ENCODE results near the gene CHD9.

CHD9 gene

DNA sequence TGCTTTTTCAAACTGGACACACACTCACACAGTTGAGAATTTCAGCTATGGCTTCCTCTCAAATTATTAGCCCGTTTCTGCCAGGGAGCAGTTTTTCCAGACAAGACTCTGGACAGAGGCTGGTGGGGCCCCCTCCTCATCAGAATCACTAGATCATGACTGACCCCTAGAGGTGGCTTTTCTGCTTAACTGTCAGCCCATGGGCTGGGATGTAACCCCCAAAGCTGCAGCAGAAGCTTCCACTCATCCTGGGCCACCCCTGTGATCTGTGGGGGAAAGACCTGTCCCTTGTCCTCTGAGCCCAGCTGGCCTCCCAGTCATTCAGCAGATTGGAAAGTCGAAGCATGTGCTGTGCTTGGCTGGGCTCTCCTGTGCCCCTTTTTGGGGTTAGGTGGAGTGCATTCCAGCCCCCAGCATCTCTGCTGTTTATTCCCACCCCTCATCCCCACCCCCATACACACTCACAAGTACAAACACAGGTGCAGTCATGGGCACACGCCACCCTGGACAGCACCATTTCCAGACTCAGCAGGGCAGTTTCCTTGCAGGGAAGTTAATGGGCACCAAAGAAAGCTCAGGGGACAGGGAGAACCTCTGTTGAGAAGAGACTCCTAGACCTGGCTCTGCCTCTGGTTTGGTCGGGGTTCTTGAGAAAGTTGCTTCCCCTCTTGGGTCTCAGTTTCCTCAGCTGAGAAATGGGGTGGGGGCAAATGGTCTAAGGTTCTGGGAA, 301.9 kb downstream of the CHD9 start:
- no peak for DNase-seq (ENCODE audit: low read depth in 2 of 2)

DNA sequence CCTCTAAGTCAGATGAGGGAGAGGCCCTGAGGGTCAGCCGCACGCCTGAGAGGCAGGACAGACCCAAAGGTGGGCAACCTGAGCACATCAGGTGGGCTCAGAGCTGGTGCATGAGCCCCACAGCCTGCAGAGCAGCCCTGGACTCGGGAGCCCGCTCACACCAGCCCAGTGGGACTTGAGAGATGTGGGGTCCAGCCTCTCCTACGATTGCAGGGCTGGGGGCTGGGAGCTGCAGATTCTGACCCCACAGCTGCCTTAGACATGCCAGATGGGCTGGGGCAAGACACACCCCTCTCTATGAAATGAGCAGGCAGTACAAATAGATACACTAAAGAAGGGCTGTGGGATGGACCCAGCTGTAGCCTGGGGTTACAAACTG, 302.4 kb downstream of the CHD9 start:
- DNase-seq (ENCODE audit: low read depth in 2 of 2), result no peak

DNA sequence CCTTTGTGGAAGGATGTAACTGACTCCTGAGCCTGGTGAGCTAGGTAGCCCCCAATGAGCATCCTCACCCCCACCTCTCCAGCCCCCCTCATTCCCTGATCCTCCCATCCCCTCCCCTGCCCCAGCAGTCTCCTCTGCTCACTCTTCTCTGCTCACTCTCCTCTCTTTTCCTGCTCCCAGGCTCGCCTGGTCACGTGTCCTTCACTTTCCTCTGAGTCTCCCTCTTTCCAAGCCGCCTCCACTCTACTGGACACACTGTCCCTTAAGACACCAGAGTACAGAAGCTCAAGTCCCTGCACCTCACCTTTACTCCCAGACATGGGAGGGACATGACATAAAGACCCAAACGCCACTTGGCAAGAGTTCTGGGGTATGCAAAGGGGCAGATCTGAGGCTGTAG, 303.2 kb downstream of the CHD9 start:
- DNase-seq (ENCODE audit: low read depth in 2 of 2), result no peak

DNA sequence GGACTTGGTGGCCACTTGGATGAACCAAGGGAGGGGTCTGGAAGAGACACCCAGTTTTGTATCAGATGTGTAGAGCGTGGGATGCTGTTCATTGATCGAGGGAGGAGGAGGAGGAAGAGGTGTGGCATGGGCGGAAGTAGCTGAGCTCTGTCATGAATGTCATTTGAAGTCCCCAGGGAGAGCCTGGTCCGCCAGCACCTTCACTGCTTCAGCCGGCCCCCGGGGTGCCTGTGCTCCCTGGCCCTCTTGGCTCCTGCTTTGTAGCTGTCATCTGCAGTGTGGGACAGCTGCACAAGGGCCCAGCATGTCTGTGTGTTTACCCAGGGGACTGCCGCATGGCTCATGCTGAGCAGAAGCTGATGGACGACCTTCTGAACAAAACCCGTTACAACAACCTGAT, 304.1 kb downstream of the CHD9 start:
- DNase-seq (ENCODE audit: low read depth in 2 of 2), result no peak

DNA sequence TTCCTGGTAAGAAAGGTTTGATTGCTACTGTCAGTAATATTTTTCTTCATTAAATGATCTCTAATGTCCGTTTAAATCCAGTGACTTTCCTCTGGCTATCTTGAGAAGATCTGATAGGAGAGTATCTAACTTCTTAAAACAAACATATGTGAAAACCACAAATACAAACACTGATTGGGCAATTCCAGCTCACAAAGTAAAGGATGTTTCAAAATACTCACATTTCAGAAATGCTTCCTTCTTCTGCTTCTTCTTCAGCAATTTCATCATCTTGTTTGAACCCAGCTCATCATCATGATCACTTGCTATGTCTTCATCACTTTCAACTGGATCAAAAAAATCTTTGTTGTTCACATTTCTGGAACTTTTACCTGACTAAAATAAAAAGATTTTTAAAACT, 315.1 kb downstream of the CHD9 start:
- DNase-seq (ENCODE audit: low read depth in 2 of 2), result no peak

DNA sequence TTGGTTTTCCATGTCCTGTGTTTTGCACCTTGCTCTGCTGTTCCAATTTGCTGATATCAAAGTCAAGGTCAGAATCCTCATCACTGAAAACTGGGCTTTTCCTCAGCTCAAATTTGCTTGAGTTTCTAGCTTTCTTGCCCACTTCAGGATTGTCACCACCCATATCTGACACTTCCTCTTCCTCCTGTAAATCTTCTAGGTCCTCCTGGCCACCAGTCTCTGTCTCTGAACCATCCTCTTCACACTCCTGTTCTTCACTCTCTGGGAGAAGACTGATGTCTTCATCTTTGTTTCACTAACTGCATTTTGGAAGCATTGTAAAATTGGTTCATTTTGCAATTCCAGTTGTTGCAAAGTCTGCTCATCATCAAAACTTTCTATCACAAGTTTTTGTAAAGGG, 316.0 kb downstream of the CHD9 start:
- no peak for DNase-seq (ENCODE audit: low read depth in 2 of 2)

DNA sequence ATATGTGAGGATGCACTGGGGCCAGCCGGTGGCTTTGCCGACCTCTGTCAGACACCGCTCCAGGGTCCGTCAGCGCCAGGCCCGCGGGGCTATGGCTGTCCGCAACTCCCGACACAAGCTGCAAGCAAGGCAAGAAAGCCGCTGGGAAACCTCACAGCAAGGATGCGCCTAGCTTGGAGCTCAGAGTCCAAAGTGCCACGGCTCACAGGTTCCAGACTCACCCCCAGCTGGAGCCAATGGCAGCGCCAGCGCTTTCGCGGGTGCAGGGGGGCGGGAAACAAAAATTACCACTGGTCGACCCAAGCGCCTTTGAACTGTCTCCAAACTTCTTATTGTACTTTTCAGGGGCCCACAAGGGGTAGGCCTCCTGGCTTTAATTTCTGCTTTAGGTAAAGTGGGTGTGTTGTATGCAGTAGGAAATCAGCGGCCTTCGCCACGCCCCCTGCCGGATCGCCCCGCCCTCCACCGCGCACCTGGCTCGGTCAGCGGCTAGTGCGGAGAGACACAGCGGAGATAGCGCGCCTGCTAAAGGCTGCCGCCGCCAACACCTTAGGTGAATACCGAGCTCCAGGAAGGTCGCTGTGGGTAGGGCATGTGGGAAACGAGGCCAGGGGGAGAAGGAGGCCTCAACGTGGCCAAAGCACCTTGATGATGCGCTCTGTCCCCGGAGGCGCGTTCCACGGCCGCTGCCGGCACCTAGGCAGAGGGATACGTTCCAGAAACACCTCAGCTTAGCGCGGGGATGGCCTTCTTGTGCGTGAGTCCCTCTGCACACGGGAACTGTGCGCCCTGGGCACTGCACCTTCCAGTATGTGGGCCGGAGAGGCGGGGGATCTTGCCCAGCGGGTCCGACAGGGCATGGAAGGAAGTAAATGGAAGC, 318.4 kb downstream of the CHD9 start:
- DNase-seq (ENCODE audit: low read depth in 2 of 2), result peak; percentile 49 to 70

DNA sequence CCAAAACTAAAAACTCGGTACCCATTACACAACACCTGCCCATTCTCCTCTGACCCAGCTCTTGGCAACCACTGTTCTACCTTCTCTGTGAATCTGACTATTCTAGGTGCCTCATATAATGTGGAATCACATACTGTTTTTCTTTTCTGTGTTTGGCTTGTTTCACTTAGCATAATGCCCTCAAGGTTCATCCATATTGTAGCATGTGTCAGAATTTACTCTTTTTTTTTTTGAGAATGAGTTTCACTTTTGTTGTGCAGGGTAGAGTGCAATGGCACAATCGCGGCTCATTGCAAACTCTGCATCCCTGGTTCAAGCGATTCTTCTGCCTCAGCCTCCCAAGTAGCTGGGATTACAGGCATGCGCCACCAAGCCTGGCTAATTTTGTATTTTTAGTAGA, 320.0 kb downstream of the CHD9 start:
- DNase-seq (ENCODE audit: low read depth in 2 of 2), result no peak

DNA sequence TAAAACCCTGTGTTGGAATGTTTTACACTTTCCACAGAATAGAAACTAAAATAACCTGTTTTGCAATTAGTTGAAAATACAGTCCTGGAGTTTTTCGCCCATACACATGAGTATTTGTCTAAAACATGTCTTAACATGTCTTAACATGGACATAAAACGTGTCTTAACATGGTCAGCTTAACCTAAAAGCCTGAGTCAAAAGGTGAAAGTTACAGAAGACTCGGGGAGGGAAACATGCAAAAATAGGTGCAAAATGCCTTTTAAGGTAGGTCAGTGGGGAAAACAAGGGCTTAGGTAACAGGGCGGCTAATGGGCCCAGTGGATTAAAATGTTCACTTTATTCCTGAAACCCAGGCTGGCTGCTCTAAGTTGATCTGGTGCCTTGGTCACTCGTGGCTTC, 323.3 kb downstream of the CHD9 start:
- no peak for DNase-seq (ENCODE audit: low read depth in 2 of 2)
